D721Med (cell line): ENCODE measurements around the gene ANKRD52.
"Not testable (repeated sequence)": the region's sequence is repeated elsewhere in the genome, so short reads cannot be mapped to it uniquely, and the experiment has no call there.

Experiments used
- DNase-seq: peaks from one replicate; pipeline ENCODE4 v3.0.0; 2011; ENCODE audit warnings: low spot score; ENCODE audit not compliant: insufficient read length
- FAIRE-seq: peaks from 2 replicates; lab custom pipeline; 2011; peaks lifted over from hg19 to GRCh38; lab: Jason Lieb, UNC
- CTCF ChIP-seq: IDR thresholded peaks from 2 replicates; pipeline ENCODE4 v1.5.1; 2012; ENCODE audit warnings: mild to moderate bottlenecking, control low read depth; ENCODE audit not compliant: insufficient read depth; ENCODE audit errors: missing control alignments

ANKRD52 gene

GRCh38 chr12:56202366-56202765 lies 55.8 kb downstream of the ANKRD52 start:
- no peak for DNase-seq
- no peak for TF ChIP-seq CTCF
- no peak for FAIRE-seq

- no peak for FAIRE-seq
- TF ChIP-seq CTCF = no peak
- no peak for DNase-seq
Measured at GRCh38 chr12:56198836-56199235, 59.3 kb downstream of the ANKRD52 start.

- DNase-seq (no peak), FAIRE-seq (no peak)
- TF ChIP-seq CTCF = no peak
Measured at GRCh38 chr12:56197921-56198635, 60.1 kb downstream of the ANKRD52 start.

GRCh38 chr12:56196818-56197550 lies 61.2 kb downstream of the ANKRD52 start:
- DNase-seq, FAIRE-seq: not testable (repeated sequence)

GRCh38 chr12:56193025-56193578 lies 65.1 kb downstream of the ANKRD52 start:
- TF ChIP-seq CTCF = peak; percentile 91
- peak; percentile 38 for FAIRE-seq

GRCh38 chr12:56192582-56192981 lies 65.6 kb downstream of the ANKRD52 start:
- no peak for DNase-seq
- no peak for FAIRE-seq
- TF ChIP-seq CTCF = no peak

More at GRCh38 chr12:56193025-56193578, 65.1 kb downstream of the ANKRD52 start:
- DNase-seq = peak; percentile 53

- no peak for FAIRE-seq
- TF ChIP-seq CTCF = no peak
- no peak for DNase-seq
Measured at GRCh38 chr12:56190695-56191155, 67.5 kb downstream of the ANKRD52 start.
